GM12878 (cell line): ENCODE data around the gene FAM187B. TPM values are rescaled to one million over a fixed set of nuclear protein-coding genes. Genes with fewer than 3 reads are reported as not detected.

Experiments
- ATAC-seq: fragments of 200-7000 bp; cut with Tn5 transposase; 3 replicates; pipeline ENCODE4 v1.9.1; 2020; ENCODE audit warnings: mild to moderate bottlenecking, moderate library complexity
- BruUV-seq: library from RNA; stranded (reverse); fragments of 400-500 nt; replicated peaks from 2 replicates; lab custom pipeline; 2021; lab: Mats Ljungman, UMichigan
- CTCF ChIA-PET: fragments of 300-600 bp; sonication (Branson Sonifier 250); formaldehyde crosslinking; extraction: SDS; loops from one replicate; lab custom pipeline; 2021; ENCODE audit warnings: inconsistent platforms; lab: Yijun Ruan, JAX
- POLR2A ChIA-PET: fragments of 350-600 bp; formaldehyde crosslinking; extraction: SDS; loops from one replicate; lab custom pipeline; 2021; ENCODE audit warnings: inconsistent platforms; lab: Charles Lee
- RAD21 ChIA-PET: fragments of 300-600 bp; sonication (Branson Sonifier 250); formaldehyde crosslinking; loops from one replicate; lab custom pipeline; 2023; ENCODE audit warnings: antibody characterized with exemption; ENCODE audit not compliant: unreplicated experiment; lab: Charles Lee
- SMC1A ChIA-PET: fragments of 300-600 bp; sonication (Branson Sonifier 250); formaldehyde crosslinking; loops from one replicate; lab custom pipeline; 2023; ENCODE audit not compliant: unreplicated experiment, uncharacterized antibody; lab: Charles Lee
- DNase-seq: peaks from one replicate; pipeline ENCODE4 v3.0.0-alpha.2; 2011; ENCODE audit warnings: low read depth, low spot score
- FAIRE-seq: peaks from 3 replicates; lab custom pipeline; 2011; peaks lifted over from hg19 to GRCh38; lab: Jason Lieb, UNC
- H2AFZ ChIP-seq: 2 replicates; pipeline ENCODE4 v1.6.0; 2011; ENCODE audit warnings: low read depth, low read length, control low read depth; ENCODE audit not compliant: control insufficient read depth
- H3K27ac ChIP-seq: 2 replicates; pipeline ENCODE4 v1.5.1; 2011; ENCODE audit warnings: control low read depth; ENCODE audit not compliant: control insufficient read depth, insufficient read depth
- H3K27me3 ChIP-seq, 2 experiments: replicated peaks in 1 of 2; 2 replicates each; pipeline versions ENCODE4 v1.6.0 to v1.6.1; 2011; ENCODE audit warnings: low read length in 1 of 2; ENCODE audit not compliant: control insufficient read depth in 2 of 2, insufficient read depth in 2 of 2
- H3K36me3 ChIP-seq, 2 experiments: 2 replicates each; pipeline ENCODE4 v1.5.1; 2011; ENCODE audit warnings: low read length in 1 of 2; ENCODE audit not compliant: control insufficient read depth in 2 of 2, insufficient read depth in 2 of 2
- H3K4me1 ChIP-seq: 2 replicates; pipeline ENCODE4 v1.6.1; 2011; ENCODE audit warnings: mild to moderate bottlenecking, low read length, moderate library complexity, mixed read lengths; ENCODE audit not compliant: control insufficient read depth, insufficient read depth
- H3K4me2 ChIP-seq: 2 replicates; pipeline ENCODE4 v1.6.0; 2011; ENCODE audit warnings: control low read depth; ENCODE audit not compliant: control insufficient read depth, insufficient read depth
- H3K4me3 ChIP-seq: fragments of 200-600 bp; sonication (generic); 2 replicates; pipeline ENCODE4 v1.5.1; 2016
- H3K79me2 ChIP-seq: 2 replicates; pipeline ENCODE4 v1.6.0; 2011; ENCODE audit warnings: low read length; ENCODE audit not compliant: control insufficient read depth, insufficient read depth
- H3K9ac ChIP-seq: 2 replicates; pipeline ENCODE4 v1.8.0; 2011; ENCODE audit warnings: low read length, control low read depth, mixed read lengths; ENCODE audit not compliant: control insufficient read depth, insufficient read depth
- H3K9me3 ChIP-seq: replicated peaks from 3 replicates; pipeline ENCODE4 v1.5.1; 2011; ENCODE audit warnings: mild to moderate bottlenecking, low read length; ENCODE audit not compliant: control insufficient read depth, insufficient read depth
- H4K20me1 ChIP-seq: 2 replicates; pipeline ENCODE4 v1.6.0; 2011; ENCODE audit not compliant: control insufficient read depth, insufficient read depth
- KLF5 ChIP-seq: fragments of 450-650 bp; IDR thresholded peaks from 2 replicates; pipeline ENCODE4 v1.6.1; 2014; ENCODE audit warnings: mild to moderate bottlenecking; ENCODE audit not compliant: partially characterized antibody
- NFXL1 ChIP-seq: fragments of 450-650 bp; IDR thresholded peaks from 2 replicates; pipeline ENCODE4 v1.6.1; 2017; ENCODE audit warnings: antibody characterized with exemption, mild to moderate bottlenecking, borderline replicate concordance
- NR2C2 ChIP-seq: IDR thresholded peaks from 2 replicates; pipeline ENCODE4 v1.6.1; 2011; ENCODE audit warnings: borderline replicate concordance, low read depth; ENCODE audit not compliant: control insufficient read depth, insufficient read length
- PAX5 ChIP-seq: IDR thresholded peaks from 2 replicates; pipeline ENCODE4 v1.6.1; 2011; ENCODE audit warnings: low read depth, low read length, borderline replicate concordance
- PML ChIP-seq: IDR thresholded peaks from 2 replicates; pipeline ENCODE4 v1.6.1; 2012; ENCODE audit warnings: low read length, inconsistent platforms
- SMARCA5 ChIP-seq: fragments of 450-650 bp; IDR thresholded peaks from 2 replicates; pipeline ENCODE4 v1.6.1; 2017; ENCODE audit warnings: mild to moderate bottlenecking
- SREBF2 ChIP-seq: IDR thresholded peaks from 2 replicates; pipeline ENCODE4 v1.6.1; 2012; ENCODE audit warnings: mild to moderate bottlenecking, low read length
- STAT1 ChIP-seq: fragments of 450-650 bp; conservative IDR thresholded peaks from 2 replicates; pipeline ENCODE4 v1.6.1; 2014; ENCODE audit warnings: antibody characterized with exemption, mild to moderate bottlenecking
- TCF3 ChIP-seq: IDR thresholded peaks from 2 replicates; pipeline ENCODE4 v1.6.1; 2012; ENCODE audit warnings: low read depth, mild to moderate bottlenecking, low read length, borderline replicate concordance; ENCODE audit not compliant: insufficient read depth
- WGBS: methylation state at CpG from one replicate; pipeline ENCODE4 v1.1.6; 2016; ENCODE audit warnings: low lambda C conversion rate; ENCODE audit not compliant: insufficient replicate concordance, insufficient coverage; ENCODE audit errors: missing lambda C conversion rate; 5-methylcytosine and 5-hydroxymethylcytosine counted together
- in situ Hi-C: fragments of 300-500 bp; cut with MboI; formaldehyde crosslinking; loops from 9 replicates; pipeline ENCODE4 v1.14.3; 2018; ENCODE audit warnings: mixed read lengths
- intact Hi-C: fragments of 100-400 bp; cut with micrococcal nuclease; formaldehyde crosslinking; loops from one replicate; pipeline ENCODE4 v1.14.2; 2022; ENCODE audit not compliant: unreplicated experiment
- polyA plus RNA-seq, 11 experiments: library from polyadenylated mRNA; depleted of rRNA in 4 of 11; unstranded in 6 of 11; stranded (reverse) in 5 of 11; fragments of >200 nt; fragmentation: Nextera tagmentation in 4 of 11; fragmentation: Illumina TruSeq in 1 of 11; extraction: Ambion mirVana in 4 of 11; extraction: Trizol in 1 of 11; gene quantifications; 1 replicate in 1 of 11; 2 replicates in 10 of 11; pipeline versions ENCODE4 v1.2.1 to v1.2.3, GENCODE V29; 2011 to 2016; ENCODE audit warnings: inconsistent platforms in 2 of 11, missing spikeins in 2 of 11, low read depth in 1 of 11
- total RNA-seq, 4 experiments: library from RNA; depleted of rRNA in 3 of 4; stranded (reverse); fragments of >200 nt in 3 of 4; fragmentation: Illumina TruSeq in 1 of 4; extraction: Trizol in 1 of 4; gene quantifications; 2 replicates each; pipeline versions ENCODE4 v1.2.1 to v1.2.3, GENCODE V29; 2013 to 2021
- TF ChIP-seq, protein P1 (sequence below): fragments of 450-650 bp; IDR thresholded peaks from 2 replicates; pipeline ENCODE4 v1.6.1; 2018; ENCODE audit warnings: borderline replicate concordance, mild to moderate bottlenecking; ENCODE audit not compliant: partially characterized antibody
- TF ChIP-seq, protein P2 (sequence below): IDR thresholded peaks from 2 replicates; pipeline ENCODE4 v1.6.1; 2011; ENCODE audit warnings: borderline replicate concordance, low read depth, mild to moderate bottlenecking, moderate library complexity, mixed read lengths, low read length; ENCODE audit not compliant: insufficient read depth; ENCODE audit errors: extremely low read length
- TF ChIP-seq, protein P3 (sequence below): fragments of 150-350 bp; IDR thresholded peaks from 2 replicates; pipeline ENCODE4 v1.6.1; 2016; ENCODE audit warnings: low read depth, low read length
- TF ChIP-seq, protein P4 (sequence below): fragments of 150-350 bp; IDR thresholded peaks from 2 replicates; pipeline ENCODE4 v1.6.1; 2014; ENCODE audit warnings: mild to moderate bottlenecking, low read depth, low read length

FAM187B gene
- total and polyA plus RNA-seq, 10 of the 15 experiments (the other 5 are each of a cell fraction or from before 2014, with no cell fraction given), result 0.05 TPM; not detected in 9

DNA sequence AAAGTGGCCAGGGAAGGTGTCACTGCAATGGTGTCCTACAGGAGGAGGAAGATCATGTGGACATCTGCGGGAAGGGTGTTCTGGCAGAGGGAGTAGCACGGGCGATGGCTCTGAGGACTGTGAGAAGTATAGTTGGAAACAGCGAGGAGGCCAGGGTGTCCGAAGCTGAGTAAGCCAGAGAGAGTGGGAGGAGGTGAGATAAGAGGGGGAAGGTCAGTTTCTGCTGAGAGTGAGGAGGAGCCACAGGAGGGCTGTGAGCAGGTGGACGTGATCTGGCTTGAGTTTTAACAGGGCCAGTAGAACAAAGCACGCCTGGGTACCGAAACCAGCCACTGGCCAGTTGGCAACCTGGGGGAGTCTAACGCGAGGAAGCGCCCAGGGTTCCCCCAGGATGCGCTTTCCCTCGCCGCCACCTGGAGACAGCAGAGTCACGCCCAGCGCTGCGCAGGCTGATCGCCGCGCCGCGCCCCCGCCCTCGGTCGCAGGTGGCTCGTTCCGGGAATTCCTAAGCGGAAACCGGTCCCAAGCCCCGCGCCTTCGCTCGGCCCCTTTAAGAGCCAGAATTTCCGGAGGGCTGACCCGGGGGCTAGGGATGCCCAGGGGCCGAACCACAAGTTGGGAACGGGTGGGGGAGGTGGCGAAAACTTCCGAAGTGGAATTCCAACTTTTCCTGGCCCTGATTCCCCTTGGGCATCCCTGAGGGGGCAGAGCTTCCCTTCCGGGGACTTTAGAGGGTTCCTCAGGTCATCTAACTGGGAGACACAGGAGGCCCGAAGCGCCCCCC is 19.2 kb upstream of the FAM187B start (continued):
- TF ChIP-seq, protein P1, sequence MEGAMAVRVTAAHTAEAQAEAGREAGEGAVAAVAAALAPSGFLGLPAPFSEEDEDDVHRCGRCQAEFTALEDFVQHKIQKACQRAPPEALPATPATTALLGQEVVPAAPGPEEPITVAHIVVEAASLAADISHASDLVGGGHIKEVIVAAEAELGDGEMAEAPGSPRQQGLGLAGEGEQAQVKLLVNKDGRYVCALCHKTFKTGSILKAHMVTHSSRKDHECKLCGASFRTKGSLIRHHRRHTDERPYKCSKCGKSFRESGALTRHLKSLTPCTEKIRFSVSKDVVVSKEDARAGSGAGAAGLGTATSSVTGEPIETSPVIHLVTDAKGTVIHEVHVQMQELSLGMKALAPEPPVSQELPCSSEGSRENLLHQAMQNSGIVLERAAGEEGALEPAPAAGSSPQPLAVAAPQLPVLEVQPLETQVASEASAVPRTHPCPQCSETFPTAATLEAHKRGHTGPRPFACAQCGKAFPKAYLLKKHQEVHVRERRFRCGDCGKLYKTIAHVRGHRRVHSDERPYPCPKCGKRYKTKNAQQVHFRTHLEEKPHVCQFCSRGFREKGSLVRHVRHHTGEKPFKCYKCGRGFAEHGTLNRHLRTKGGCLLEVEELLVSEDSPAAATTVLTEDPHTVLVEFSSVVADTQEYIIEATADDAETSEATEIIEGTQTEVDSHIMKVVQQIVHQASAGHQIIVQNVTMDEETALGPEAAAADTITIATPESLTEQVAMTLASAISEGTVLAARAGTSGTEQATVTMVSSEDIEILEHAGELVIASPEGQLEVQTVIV, result no peak
- TF ChIP-seq PML (peak; percentile 24; the same call in 1 of the 2 replicates), STAT1 (no peak), TCF3 (peak; percentile 75), KLF5 (no peak), SREBF2 (no peak)
- TF ChIP-seq, protein P2, sequence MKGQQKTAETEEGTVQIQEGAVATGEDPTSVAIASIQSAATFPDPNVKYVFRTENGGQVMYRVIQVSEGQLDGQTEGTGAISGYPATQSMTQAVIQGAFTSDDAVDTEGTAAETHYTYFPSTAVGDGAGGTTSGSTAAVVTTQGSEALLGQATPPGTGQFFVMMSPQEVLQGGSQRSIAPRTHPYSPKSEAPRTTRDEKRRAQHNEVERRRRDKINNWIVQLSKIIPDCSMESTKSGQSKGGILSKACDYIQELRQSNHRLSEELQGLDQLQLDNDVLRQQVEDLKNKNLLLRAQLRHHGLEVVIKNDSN, result no peak

DNA sequence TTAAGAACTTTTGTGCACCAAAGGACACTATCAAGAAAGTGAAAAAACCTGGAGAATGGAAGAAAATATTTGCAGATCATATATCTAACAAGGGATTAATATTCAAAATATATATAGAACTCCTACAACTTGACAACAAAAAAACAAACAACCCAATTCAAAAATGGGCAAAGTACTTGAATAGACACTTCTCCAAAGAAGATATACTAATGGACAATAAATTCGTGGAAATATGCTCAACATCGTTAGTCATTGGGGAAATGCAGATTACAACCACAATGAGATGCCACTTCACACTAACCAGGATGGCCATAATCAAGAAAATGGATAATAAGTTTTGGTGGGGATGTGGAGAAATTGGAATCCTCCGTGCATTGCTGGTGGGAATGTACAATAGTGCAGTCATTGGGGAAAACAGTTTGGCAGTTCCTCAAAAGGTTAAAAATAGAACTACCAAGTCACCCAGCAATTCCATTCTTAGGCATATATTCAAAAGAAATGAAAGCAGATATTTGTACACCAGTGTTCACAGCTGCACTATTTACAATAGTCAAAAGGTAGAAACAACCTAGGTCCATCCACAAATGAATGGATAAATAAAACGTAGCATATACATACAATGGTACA is 18.0 kb upstream of the FAM187B start:
- WGBS, result 36% methylated on average over 4 of the region's 4 CpGs
- H2AFZ ChIP-seq, result no peak overlapping the region
- CTCF ChIA-PET, result no interaction called here
- no peaks in the 10 kb centered on the region for H4K20me1 ChIP-seq
- DNase-seq (no peak), ATAC-seq (no peak), FAIRE-seq (no peak)
- no TSS peak for BruUV-seq
- in situ Hi-C loops, result no loop called here
- H3K27me3 ChIP-seq, result no peaks in the 10 kb centered on the region
- H3K27ac ChIP-seq, result no peak overlapping the region
- intact Hi-C loops, result loop anchor here (1.0 to 5.0 kb wide), 2 partner anchors 41 to 104 kb away; partner anchors contain the start of gene FXYD7
- POLR2A ChIA-PET, result interaction anchor here (0.5 kb wide), 1 partner anchor 11 kb away, joined by 3 read pairs; no protein-coding TSS in a partner anchor
- SMC1A ChIA-PET, result no interaction called here
- H3K79me2 ChIP-seq, result peaks cover 19% of the 10 kb centered on the region
- peaks cover 5% of the 10 kb centered on the region; the same call in 2 of the 3 replicates for H3K9me3 ChIP-seq
- no peak overlapping the region for H3K4me2 ChIP-seq
- no peak overlapping the region for H3K4me3 ChIP-seq
- peaks cover 0 to 4% of the 10 kb centered on the region in 2 experiments; a peak in 3 of 4 replicates for H3K36me3 ChIP-seq
- no peak overlapping the region for H3K9ac ChIP-seq
- RAD21 ChIA-PET, result no interaction called here
- peaks cover 4% of the 10 kb centered on the region; the same call in 1 of the 2 replicates for H3K4me1 ChIP-seq
- TF ChIP-seq, protein P3, sequence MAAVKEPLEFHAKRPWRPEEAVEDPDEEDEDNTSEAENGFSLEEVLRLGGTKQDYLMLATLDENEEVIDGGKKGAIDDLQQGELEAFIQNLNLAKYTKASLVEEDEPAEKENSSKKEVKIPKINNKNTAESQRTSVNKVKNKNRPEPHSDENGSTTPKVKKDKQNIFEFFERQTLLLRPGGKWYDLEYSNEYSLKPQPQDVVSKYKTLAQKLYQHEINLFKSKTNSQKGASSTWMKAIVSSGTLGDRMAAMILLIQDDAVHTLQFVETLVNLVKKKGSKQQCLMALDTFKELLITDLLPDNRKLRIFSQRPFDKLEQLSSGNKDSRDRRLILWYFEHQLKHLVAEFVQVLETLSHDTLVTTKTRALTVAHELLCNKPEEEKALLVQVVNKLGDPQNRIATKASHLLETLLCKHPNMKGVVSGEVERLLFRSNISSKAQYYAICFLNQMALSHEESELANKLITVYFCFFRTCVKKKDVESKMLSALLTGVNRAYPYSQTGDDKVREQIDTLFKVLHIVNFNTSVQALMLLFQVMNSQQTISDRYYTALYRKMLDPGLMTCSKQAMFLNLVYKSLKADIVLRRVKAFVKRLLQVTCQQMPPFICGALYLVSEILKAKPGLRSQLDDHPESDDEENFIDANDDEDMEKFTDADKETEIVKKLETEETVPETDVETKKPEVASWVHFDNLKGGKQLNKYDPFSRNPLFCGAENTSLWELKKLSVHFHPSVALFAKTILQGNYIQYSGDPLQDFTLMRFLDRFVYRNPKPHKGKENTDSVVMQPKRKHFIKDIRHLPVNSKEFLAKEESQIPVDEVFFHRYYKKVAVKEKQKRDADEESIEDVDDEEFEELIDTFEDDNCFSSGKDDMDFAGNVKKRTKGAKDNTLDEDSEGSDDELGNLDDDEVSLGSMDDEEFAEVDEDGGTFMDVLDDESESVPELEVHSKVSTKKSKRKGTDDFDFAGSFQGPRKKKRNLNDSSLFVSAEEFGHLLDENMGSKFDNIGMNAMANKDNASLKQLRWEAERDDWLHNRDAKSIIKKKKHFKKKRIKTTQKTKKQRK, result no peak
- TF ChIP-seq NFXL1, result no peak
- no peak for TF ChIP-seq NR2C2
- no peak for TF ChIP-seq SMARCA5
- no peak for TF ChIP-seq PAX5
- TF ChIP-seq, protein P4, sequence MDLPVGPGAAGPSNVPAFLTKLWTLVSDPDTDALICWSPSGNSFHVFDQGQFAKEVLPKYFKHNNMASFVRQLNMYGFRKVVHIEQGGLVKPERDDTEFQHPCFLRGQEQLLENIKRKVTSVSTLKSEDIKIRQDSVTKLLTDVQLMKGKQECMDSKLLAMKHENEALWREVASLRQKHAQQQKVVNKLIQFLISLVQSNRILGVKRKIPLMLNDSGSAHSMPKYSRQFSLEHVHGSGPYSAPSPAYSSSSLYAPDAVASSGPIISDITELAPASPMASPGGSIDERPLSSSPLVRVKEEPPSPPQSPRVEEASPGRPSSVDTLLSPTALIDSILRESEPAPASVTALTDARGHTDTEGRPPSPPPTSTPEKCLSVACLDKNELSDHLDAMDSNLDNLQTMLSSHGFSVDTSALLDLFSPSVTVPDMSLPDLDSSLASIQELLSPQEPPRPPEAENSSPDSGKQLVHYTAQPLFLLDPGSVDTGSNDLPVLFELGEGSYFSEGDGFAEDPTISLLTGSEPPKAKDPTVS, result no peak
